Osteocyte (in vitro differentiated cells): ENCODE measurements around the gene DELE1. TPM values are rescaled to one million over a fixed set of nuclear protein-coding genes. Genes with fewer than 3 reads are reported as not detected.

ENCODE experiments used
- DNase-seq: peaks from one replicate; pipeline ENCODE4 v3.0.0; 2021; ENCODE audit warnings: mixed read lengths; ENCODE audit not compliant: unreplicated experiment; ENCODE audit errors: extremely low spot score
- H3K27ac Mint-ChIP-seq: one replicate; pipeline ENCODE4 v1.8.0; 2021; ENCODE audit warnings: mild to moderate bottlenecking, mixed read lengths; ENCODE audit not compliant: unreplicated experiment
- H3K27me3 Mint-ChIP-seq: one replicate; pipeline ENCODE4 v1.8.0; 2021; ENCODE audit warnings: mixed read lengths; ENCODE audit not compliant: unreplicated experiment
- H3K36me3 Mint-ChIP-seq: one replicate; pipeline ENCODE4 v1.8.0; 2021; ENCODE audit warnings: mixed read lengths; ENCODE audit not compliant: unreplicated experiment
- H3K4me1 Mint-ChIP-seq: one replicate; pipeline ENCODE4 v1.8.0; 2021; ENCODE audit warnings: mixed read lengths; ENCODE audit not compliant: unreplicated experiment
- H3K4me3 Mint-ChIP-seq: one replicate; pipeline ENCODE4 v1.8.0; 2021; ENCODE audit warnings: mild to moderate bottlenecking, moderate library complexity, mixed read lengths; ENCODE audit not compliant: unreplicated experiment
- H3K9me3 Mint-ChIP-seq: one replicate; pipeline ENCODE4 v1.8.0; 2021; ENCODE audit warnings: mixed read lengths; ENCODE audit not compliant: unreplicated experiment
- CTCF ChIP-seq: fragments of 200-600 bp; sonication (generic); IDR thresholded peaks from 2 replicates; pipeline ENCODE4 v1.5.0; 2021; ENCODE audit warnings: antibody characterized with exemption, mild to moderate bottlenecking, moderate library complexity
- total RNA-seq: library from RNA; stranded (reverse); gene quantifications from 2 replicates; pipeline ENCODE4 v1.2.1, GENCODE V29; 2021

Gene DELE1
- total RNA-seq, 1 donor from 2014 or later: 64.1 TPM

GRCh38 chr5:141897425-141897824 lies 26.2 kb upstream of the DELE1 start:
- Mint-ChIP-seq H3K27me3 (peaks cover 49% of the 10 kb centered on the region), H3K4me3 (no peak overlapping the region), H3K4me1 (no peaks in the 10 kb centered on the region), H3K9me3 (no peaks in the 10 kb centered on the region), H3K36me3 (no peaks in the 10 kb centered on the region), H3K27ac (no peak overlapping the region)
- TF ChIP-seq CTCF: no peak
- no peak for DNase-seq

- Mint-ChIP-seq H3K36me3 (no peaks in the 10 kb centered on the region), H3K4me1 (no peaks in the 10 kb centered on the region), H3K4me3 (no peak overlapping the region), H3K27me3 (peaks cover 53% of the 10 kb centered on the region), H3K9me3 (no peaks in the 10 kb centered on the region), H3K27ac (no peak overlapping the region)
- DNase-seq: no peak
- no peak for TF ChIP-seq CTCF
These were observed 25.1 kb upstream of the DELE1 start for GRCh38 chr5:141898448-141899049.

- Mint-ChIP-seq H3K27me3 (peaks cover 43% of the 10 kb centered on the region), H3K36me3 (no peaks in the 10 kb centered on the region), H3K9me3 (no peaks in the 10 kb centered on the region), H3K27ac (no peak overlapping the region), H3K4me1 (no peaks in the 10 kb centered on the region), H3K4me3 (no peak overlapping the region)
- no peak for TF ChIP-seq CTCF
- no peak for DNase-seq
These were observed 21.5 kb upstream of the DELE1 start for GRCh38 chr5:141902015-141902814.

GRCh38 chr5:141903261-141903660 lies 20.4 kb upstream of the DELE1 start:
- peaks cover 40% of the 10 kb centered on the region for H3K27me3 Mint-ChIP-seq
- H3K27ac Mint-ChIP-seq: no peak overlapping the region
- no peaks in the 10 kb centered on the region for H3K36me3 Mint-ChIP-seq
- H3K4me1 Mint-ChIP-seq: no peaks in the 10 kb centered on the region
- no peak for DNase-seq
- H3K4me3 Mint-ChIP-seq: no peak overlapping the region
- TF ChIP-seq CTCF: no peak
- H3K9me3 Mint-ChIP-seq: no peaks in the 10 kb centered on the region

- no peak for TF ChIP-seq CTCF
- no peak for DNase-seq
- H3K36me3 Mint-ChIP-seq: no peaks in the 10 kb centered on the region
- H3K27ac Mint-ChIP-seq: no peak overlapping the region
- no peak overlapping the region for H3K4me3 Mint-ChIP-seq
- no peaks in the 10 kb centered on the region for H3K9me3 Mint-ChIP-seq
- no peaks in the 10 kb centered on the region for H3K4me1 Mint-ChIP-seq
- H3K27me3 Mint-ChIP-seq: peaks cover 42% of the 10 kb centered on the region
These were observed 19.1 kb upstream of the DELE1 start for GRCh38 chr5:141904551-141904950.
